Lung microvascular endothelial cell (primary cell): ENCODE data around the gene ARFGAP2. TPM values are rescaled to one million over a fixed set of nuclear protein-coding genes. Genes with fewer than 3 reads are reported as not detected.

ENCODE experiments used
- DNase-seq, 2 donors: peaks; one replicate each; pipeline versions ENCODE4 v3.0.0 to v3.0.0-alpha.2; 2010; ENCODE audit warnings: low read depth in 2 of 2
- total RNA-seq: library from RNA; depleted of rRNA; stranded (reverse); fragments of >200 nt; gene quantifications from 2 replicates; pipeline ENCODE4 v1.2.1, GENCODE V29; 2014

Gene ARFGAP2
- total RNA-seq, 1 donor from 2014 or later = 69.8 TPM

- DNase-seq = no peak
These were observed 4.8 kb downstream of the ARFGAP2 start for GRCh38 chr11:47171856-47172255.

- DNase-seq = no peak
These were observed 5.4 kb downstream of the ARFGAP2 start for GRCh38 chr11:47171061-47171838.

- DNase-seq = no peak
These were observed 10.3 kb downstream of the ARFGAP2 start for GRCh38 chr11:47166368-47166767.

GRCh38 chr11:47165253-47165840, 11.3 kb downstream of the ARFGAP2 start:
- no peak for DNase-seq

- DNase-seq = no peak
These were observed 12.4 kb downstream of the ARFGAP2 start for GRCh38 chr11:47164321-47164720.

GRCh38 chr11:47163898-47164297, 12.8 kb downstream of the ARFGAP2 start:
- no peak for DNase-seq

DNA sequence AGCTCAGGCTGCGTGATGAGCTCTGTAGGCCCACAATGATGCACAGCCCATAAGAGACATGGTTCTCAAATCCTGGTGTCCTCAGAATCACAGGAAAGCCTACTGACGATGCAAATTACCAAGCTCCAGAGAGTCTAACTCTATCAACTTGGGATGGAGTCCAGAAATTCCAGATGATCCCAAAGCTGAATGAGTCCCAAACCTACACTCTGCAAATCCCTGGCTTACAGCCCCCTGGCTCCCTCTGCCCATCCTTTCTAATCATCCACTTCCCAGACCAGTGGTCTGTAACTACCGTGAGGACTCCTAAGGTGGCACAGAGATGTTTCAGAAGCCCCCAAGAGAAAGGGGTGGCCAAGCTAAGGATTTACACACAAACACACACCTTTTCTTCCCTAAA, 13.5 kb downstream of the ARFGAP2 start:
- DNase-seq = no peak

DNA sequence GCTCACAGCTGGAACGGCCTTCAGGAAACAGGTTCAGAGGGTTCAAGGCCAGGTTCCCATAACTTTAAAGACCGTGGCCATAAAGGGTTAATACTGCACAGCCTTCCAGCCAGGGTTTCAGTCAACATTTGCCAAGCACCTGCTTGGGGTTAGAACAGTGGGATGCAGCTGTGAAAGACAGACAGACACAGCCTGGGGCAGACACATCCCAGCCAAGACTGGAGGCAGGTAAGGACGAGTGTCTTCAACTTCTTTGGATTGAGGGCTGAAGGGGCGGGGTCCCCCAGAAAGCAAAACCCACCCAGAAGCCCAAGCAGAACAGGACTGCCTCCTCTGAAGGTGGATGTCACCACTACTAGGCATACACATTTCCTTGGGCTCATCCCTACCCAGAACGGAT, 14.3 kb downstream of the ARFGAP2 start:
- DNase-seq = no peak

DNA sequence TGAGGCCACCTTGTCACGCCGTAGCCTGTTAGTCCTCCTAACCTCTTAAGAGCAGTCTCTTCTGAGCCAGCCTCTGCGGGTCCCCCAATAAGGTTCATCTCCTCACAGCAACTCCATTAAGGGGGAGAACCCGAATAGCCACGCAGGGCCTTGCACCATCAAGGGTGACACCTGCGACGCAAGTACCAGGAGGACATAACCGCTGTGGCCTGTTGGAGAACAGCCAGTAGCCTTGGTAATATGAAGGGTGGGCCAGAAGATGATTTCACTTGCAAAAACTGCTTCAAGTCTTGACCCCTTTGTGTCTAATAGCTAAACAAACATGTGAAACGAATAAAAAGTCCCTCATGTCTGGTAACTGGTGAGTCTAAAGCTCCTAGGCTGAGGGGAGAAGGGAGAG, 14.8 kb downstream of the ARFGAP2 start:
- no peak for DNase-seq

GRCh38 chr11:47161134-47161854, 15.4 kb downstream of the ARFGAP2 start:
- peak; percentile 73 to 80 for DNase-seq

- DNase-seq = no peak
These were observed 15.9 kb downstream of the ARFGAP2 start for GRCh38 chr11:47160753-47161133.

- no peak for DNase-seq
These were observed 18.4 kb downstream of the ARFGAP2 start for GRCh38 chr11:47158242-47158641.

DNA sequence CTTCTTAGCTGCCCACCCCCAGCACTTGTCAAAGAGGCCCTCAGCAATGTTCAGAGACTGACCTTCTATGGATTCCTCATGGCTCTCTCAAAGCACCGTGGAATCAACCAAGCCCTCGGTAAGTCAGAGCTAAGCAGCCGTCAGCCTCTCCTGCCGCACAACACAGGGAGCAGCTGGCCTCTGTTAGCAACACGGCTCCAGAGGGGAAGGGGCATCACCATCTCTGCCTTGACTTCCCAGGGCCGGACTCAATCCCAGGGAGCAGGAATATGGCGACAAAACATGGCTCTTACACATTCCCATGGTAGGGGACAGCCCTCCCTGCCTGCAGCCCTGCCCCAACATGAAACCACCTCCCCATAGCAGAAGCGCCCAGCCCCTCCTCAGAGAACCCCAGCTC, 18.9 kb downstream of the ARFGAP2 start:
- DNase-seq = no peak

- DNase-seq = no peak
These were observed 19.7 kb downstream of the ARFGAP2 start for GRCh38 chr11:47156951-47157350.

DNA sequence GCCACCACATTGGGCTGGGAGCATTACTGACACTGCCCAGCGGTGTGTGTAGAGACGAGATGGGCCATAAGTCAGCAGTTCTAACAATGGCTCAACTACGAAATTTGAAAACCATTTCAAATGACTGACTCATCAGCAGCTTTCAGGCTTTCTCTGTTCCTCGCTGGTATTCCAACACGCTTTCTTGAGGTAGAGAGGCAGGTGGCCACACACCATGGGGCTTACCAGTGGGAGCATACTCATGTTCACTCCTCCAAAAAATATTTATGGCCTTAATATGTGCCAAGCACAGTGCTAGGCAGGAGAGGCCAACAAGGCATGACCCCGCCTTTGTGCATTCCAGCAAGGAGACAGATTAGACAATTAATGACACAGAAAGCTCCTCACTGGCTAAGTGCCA, 20.3 kb downstream of the ARFGAP2 start:
- DNase-seq = no peak

DNA sequence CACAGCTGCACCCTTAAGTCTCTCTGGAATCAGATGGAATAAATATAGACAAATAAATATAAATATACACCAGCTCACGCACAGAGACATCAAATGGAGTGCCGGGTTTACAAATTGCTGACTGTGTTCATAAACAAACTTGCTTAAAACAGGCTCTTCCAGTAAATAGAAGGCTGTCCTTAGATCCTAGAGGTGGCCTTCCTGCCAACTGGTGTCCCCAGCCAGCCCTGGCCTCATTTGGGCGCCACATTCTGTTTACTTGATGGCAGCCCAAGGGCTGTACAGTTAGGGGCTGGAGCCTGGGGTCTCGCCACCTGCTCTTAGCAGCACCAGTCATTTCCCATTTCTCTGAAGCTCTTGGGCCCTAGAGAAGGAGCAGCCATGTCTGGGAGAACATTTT, 20.8 kb downstream of the ARFGAP2 start:
- DNase-seq = no peak

- DNase-seq = no peak
These were observed 21.8 kb downstream of the ARFGAP2 start for GRCh38 chr11:47154616-47155570.

- peak; percentile 67 to 80 for DNase-seq
These were observed 23.4 kb downstream of the ARFGAP2 start for GRCh38 chr11:47152953-47153950.

GRCh38 chr11:47152126-47152952, 24.3 kb downstream of the ARFGAP2 start:
- no peak for DNase-seq
